Ishikawa (cell line): Measurements from ENCODE around the gene BCAN.
A peak's percentile ranks its signal among the peaks of the same experiment; 100 is the strongest.

Source experiments
- CEBPB ChIP-seq: IDR thresholded peaks from 2 replicates; pipeline ENCODE4 v1.6.1; 2012
- CREB1 ChIP-seq: IDR thresholded peaks from 2 replicates; pipeline ENCODE4 v1.6.1; 2012; ENCODE audit warnings: low read depth
- EGR1 ChIP-seq: IDR thresholded peaks from 2 replicates; pipeline ENCODE4 v1.6.1; 2012
- EP300 ChIP-seq: IDR thresholded peaks from 2 replicates; pipeline ENCODE4 v1.6.1; 2012; ENCODE audit warnings: borderline replicate concordance
- FOXM1 ChIP-seq: IDR thresholded peaks from 2 replicates; pipeline ENCODE4 v1.6.1; 2012; ENCODE audit warnings: low read depth, borderline replicate concordance
- NFIC ChIP-seq: IDR thresholded peaks from 2 replicates; pipeline ENCODE4 v1.6.1; 2012
- RAD21 ChIP-seq: IDR thresholded peaks from 2 replicates; pipeline ENCODE4 v1.6.1; 2012; ENCODE audit warnings: low read depth
- TAF1 ChIP-seq: IDR thresholded peaks from 2 replicates; pipeline ENCODE4 v1.6.1; 2012; ENCODE audit warnings: low read depth, mild to moderate bottlenecking
- TCF12 ChIP-seq: IDR thresholded peaks from 2 replicates; pipeline ENCODE4 v1.6.1; 2012; ENCODE audit warnings: low read depth
- TEAD4 ChIP-seq: IDR thresholded peaks from 2 replicates; pipeline ENCODE4 v1.6.1; 2012
- YY1 ChIP-seq: IDR thresholded peaks from 2 replicates; pipeline ENCODE4 v1.6.1; 2012; ENCODE audit warnings: low read depth
- ZBTB7A ChIP-seq: IDR thresholded peaks from 2 replicates; pipeline ENCODE4 v1.6.1; 2012; ENCODE audit warnings: low read depth
- TF ChIP-seq, protein P1 (sequence below): IDR thresholded peaks from 2 replicates; pipeline ENCODE4 v1.6.1; 2012
- TF ChIP-seq, protein P2 (sequence below): IDR thresholded peaks from 2 replicates; pipeline ENCODE4 v1.6.1; 2012
- TF ChIP-seq, protein P3 (sequence below): IDR thresholded peaks from 2 replicates; pipeline ENCODE4 v1.6.1; 2012; ENCODE audit warnings: low read depth, mild to moderate bottlenecking

BCAN gene

DNA sequence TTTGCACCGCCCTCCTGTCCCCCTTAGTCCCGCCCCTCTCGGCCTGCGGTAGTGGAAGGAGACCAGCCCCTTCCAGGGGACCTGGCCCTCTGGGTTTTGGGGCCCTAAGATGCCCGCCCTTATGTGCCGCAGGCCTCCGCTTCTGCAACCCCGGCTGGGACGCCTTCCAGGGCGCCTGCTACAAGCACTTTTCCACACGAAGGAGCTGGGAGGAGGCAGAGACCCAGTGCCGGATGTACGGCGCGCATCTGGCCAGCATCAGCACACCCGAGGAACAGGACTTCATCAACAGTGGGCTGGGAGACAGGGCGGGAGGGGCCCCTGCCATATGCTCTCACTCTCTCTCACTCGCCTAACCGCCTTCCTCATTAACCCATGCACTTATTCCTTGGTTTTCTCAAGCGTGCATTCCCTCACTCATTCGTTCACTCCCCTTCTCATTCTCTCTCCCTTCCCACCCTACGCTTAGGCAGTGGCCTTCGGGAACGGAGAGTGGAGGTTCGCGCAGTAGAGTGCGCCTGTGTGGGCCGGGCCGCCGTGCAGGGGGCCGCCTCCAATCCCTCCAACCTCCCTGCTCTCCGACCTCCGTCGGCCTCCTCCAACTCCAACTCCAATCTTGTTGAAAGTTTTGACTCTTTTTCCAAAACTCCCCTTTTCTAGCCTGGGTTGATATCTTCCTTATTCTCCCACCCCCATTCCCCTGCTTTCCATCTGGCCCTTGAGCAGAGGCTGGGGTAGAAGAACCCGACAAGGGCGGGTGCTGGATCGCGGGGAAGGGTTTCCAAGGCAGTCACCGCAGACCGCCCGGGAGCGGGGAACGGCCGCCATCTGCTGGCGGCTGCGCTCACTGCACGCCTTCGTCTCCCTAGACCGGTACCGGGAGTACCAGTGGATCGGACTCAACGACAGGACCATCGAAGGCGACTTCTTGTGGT, 15.2 kb downstream of the BCAN start:
- TF ChIP-seq RAD21: peak; percentile 79
- no peak for TF ChIP-seq TAF1
- TF ChIP-seq EP300: no peak
- TF ChIP-seq, protein P1, sequence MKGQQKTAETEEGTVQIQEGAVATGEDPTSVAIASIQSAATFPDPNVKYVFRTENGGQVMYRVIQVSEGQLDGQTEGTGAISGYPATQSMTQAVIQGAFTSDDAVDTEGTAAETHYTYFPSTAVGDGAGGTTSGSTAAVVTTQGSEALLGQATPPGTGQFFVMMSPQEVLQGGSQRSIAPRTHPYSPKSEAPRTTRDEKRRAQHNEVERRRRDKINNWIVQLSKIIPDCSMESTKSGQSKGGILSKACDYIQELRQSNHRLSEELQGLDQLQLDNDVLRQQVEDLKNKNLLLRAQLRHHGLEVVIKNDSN: no peak
- TF ChIP-seq CEBPB: no peak

DNA sequence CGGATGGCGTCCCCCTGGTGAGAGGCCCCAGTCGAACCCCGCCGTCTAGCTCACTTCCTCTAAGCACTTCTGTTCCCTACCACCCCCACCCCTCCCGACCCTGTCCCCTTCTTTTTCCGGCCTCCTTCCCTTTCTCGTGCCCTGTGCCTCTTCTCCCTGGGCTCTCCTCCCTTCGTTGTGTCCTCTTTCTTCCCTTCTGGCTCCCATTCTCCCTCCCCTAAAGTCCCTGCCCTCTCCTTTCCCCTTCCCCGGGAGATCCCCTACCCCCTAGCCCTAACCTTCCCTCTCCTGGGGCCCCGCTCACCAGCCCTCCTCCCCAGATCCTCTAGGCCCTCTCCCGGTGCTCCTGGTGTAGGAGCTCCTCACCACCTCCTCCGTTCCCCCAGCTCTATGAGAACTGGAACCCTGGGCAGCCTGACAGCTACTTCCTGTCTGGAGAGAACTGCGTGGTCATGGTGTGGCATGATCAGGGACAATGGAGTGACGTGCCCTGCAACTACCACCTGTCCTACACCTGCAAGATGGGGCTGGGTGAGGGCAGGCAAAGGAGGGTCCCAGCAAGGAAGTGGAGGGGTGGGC, 15.9 kb downstream of the BCAN start:
- TF ChIP-seq CREB1 (no peak), YY1 (no peak), TAF1 (no peak), ZBTB7A (no peak), NFIC (no peak), TEAD4 (no peak), CEBPB (no peak), RAD21 (no peak), TCF12 (no peak), EGR1 (no peak), EP300 (no peak), FOXM1 (no peak)
- TF ChIP-seq, protein P2, sequence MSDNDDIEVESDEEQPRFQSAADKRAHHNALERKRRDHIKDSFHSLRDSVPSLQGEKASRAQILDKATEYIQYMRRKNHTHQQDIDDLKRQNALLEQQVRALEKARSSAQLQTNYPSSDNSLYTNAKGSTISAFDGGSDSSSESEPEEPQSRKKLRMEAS: no peak
- TF ChIP-seq, protein P1: no peak
- TF ChIP-seq, protein P3, sequence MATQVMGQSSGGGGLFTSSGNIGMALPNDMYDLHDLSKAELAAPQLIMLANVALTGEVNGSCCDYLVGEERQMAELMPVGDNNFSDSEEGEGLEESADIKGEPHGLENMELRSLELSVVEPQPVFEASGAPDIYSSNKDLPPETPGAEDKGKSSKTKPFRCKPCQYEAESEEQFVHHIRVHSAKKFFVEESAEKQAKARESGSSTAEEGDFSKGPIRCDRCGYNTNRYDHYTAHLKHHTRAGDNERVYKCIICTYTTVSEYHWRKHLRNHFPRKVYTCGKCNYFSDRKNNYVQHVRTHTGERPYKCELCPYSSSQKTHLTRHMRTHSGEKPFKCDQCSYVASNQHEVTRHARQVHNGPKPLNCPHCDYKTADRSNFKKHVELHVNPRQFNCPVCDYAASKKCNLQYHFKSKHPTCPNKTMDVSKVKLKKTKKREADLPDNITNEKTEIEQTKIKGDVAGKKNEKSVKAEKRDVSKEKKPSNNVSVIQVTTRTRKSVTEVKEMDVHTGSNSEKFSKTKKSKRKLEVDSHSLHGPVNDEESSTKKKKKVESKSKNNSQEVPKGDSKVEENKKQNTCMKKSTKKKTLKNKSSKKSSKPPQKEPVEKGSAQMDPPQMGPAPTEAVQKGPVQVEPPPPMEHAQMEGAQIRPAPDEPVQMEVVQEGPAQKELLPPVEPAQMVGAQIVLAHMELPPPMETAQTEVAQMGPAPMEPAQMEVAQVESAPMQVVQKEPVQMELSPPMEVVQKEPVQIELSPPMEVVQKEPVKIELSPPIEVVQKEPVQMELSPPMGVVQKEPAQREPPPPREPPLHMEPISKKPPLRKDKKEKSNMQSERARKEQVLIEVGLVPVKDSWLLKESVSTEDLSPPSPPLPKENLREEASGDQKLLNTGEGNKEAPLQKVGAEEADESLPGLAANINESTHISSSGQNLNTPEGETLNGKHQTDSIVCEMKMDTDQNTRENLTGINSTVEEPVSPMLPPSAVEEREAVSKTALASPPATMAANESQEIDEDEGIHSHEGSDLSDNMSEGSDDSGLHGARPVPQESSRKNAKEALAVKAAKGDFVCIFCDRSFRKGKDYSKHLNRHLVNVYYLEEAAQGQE: no peak

DNA sequence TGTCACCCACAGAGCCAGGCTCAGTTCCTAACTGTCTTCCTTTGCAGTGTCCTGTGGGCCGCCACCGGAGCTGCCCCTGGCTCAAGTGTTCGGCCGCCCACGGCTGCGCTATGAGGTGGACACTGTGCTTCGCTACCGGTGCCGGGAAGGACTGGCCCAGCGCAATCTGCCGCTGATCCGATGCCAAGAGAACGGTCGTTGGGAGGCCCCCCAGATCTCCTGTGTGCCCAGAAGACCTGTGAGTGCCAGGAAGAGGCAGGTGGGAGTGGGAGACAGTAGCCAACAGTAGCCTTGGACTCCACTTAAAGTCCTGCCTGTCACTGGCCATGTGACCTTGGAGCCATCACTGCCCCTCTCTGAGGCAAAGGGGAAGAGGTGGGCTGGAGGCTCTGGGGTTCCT, 16.6 kb downstream of the BCAN start:
- TF ChIP-seq CEBPB: no peak
- no peak for TF ChIP-seq RAD21
- TF ChIP-seq, protein P3: no peak
- no peak for TF ChIP-seq FOXM1
- TF ChIP-seq TCF12: no peak
- no peak for TF ChIP-seq EGR1

DNA sequence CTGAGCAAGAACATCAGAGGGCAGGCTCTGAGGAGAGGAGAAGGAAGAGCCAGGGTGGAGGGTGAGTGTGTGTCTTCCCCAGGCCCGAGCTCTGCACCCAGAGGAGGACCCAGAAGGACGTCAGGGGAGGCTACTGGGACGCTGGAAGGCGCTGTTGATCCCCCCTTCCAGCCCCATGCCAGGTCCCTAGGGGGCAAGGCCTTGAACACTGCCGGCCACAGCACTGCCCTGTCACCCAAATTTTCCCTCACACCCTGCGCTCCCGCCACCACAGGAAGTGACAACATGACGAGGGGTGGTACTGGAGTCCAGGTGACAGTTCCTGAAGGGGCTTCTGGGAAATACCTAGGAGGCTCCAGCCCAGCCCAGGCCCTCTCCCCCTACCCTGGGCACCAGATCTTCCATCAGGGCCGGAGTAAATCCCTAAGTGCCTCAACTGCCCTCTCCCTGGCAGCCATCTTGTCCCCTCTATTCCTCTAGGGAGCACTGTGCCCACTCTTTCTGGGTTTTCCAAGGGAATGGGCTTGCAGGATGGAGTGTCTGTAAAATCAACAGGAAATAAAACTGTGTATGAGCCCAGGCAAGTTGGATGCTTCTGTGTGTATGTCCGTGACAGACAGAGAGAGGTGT, 17.1 kb downstream of the BCAN start:
- TF ChIP-seq RAD21 (no peak), TAF1 (no peak), TCF12 (no peak), EGR1 (no peak), NFIC (no peak), CEBPB (no peak), CREB1 (no peak), ZBTB7A (no peak), TEAD4 (no peak), EP300 (no peak), FOXM1 (no peak), YY1 (no peak)
- TF ChIP-seq, protein P3: no peak
- TF ChIP-seq, protein P2: no peak
- TF ChIP-seq, protein P1: no peak
